Endothelial cell (in vitro differentiated cells): ENCODE results near the gene TBC1D7. TPM values are rescaled to one million over a fixed set of nuclear protein-coding genes. Genes with fewer than 3 reads are reported as not detected.

Experiments used
- DNase-seq: peaks from one replicate; pipeline ENCODE4 v3.0.0; 2021; ENCODE audit warnings: low spot score
- H3K27ac Mint-ChIP-seq: one replicate; pipeline ENCODE4 v1.8.0; 2021; ENCODE audit warnings: mixed read lengths, inconsistent platforms; ENCODE audit not compliant: unreplicated experiment
- H3K27me3 Mint-ChIP-seq: one replicate; pipeline ENCODE4 v1.8.0; 2021; ENCODE audit warnings: mild to moderate bottlenecking, moderate library complexity, mixed read lengths, inconsistent platforms; ENCODE audit not compliant: unreplicated experiment
- H3K36me3 Mint-ChIP-seq: one replicate; pipeline ENCODE4 v1.8.0; 2021; ENCODE audit warnings: mild to moderate bottlenecking, low read depth, mixed read lengths, inconsistent platforms; ENCODE audit not compliant: unreplicated experiment
- H3K4me1 Mint-ChIP-seq: one replicate; pipeline ENCODE4 v1.8.0; 2021; ENCODE audit warnings: mild to moderate bottlenecking, mixed read lengths, inconsistent platforms; ENCODE audit not compliant: unreplicated experiment
- H3K4me3 Mint-ChIP-seq: one replicate; pipeline ENCODE4 v1.8.0; 2021; ENCODE audit warnings: mild to moderate bottlenecking, mixed read lengths, inconsistent platforms; ENCODE audit not compliant: unreplicated experiment
- H3K9me3 Mint-ChIP-seq: one replicate; pipeline ENCODE4 v1.8.0; 2021; ENCODE audit warnings: mixed read lengths, inconsistent platforms; ENCODE audit not compliant: unreplicated experiment
- CTCF ChIP-seq: fragments of 200-600 bp; sonication (generic); IDR thresholded peaks from one replicate; pipeline ENCODE4 v1.5.0; 2021; ENCODE audit warnings: antibody characterized with exemption; ENCODE audit not compliant: unreplicated experiment
- total RNA-seq: library from RNA; stranded (reverse); fragmentation: NEBNext Ultra II Directional; extraction: Animal tissue kit (Norgen Biotek cat#: 25700); gene quantifications from one replicate; pipeline ENCODE4 v1.2.1, GENCODE V29; 2021; ENCODE audit not compliant: unreplicated experiment

The TBC1D7 gene
- total RNA-seq, 1 donor from 2014 or later, result 40.4 TPM

DNA sequence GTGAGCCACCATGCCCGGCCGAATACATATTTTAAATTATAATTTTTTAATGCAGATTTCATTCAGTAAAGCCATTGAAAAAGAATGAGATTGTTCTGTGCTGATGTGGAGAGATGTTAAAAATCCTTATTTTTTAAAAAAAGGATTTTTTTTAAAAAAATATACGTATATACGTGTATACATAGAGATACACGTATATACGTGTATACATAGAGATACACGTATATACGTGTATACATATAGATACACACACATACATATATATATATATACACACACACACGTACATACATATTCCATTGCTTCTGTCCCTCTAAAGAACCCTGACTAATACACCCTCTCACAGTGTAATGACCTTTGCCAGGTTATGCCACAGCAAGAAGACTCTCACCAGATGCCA lies 23.8 kb upstream of the TBC1D7 start:
- TF ChIP-seq CTCF, result no peak
- Mint-ChIP-seq H3K4me3 (no peak overlapping the region), H3K36me3 (no peaks in the 10 kb centered on the region), H3K27me3 (peaks cover 12% of the 10 kb centered on the region), H3K9me3 (no peaks in the 10 kb centered on the region), H3K27ac (no peak overlapping the region), H3K4me1 (peaks cover 47% of the 10 kb centered on the region)
- no peak for DNase-seq

DNA sequence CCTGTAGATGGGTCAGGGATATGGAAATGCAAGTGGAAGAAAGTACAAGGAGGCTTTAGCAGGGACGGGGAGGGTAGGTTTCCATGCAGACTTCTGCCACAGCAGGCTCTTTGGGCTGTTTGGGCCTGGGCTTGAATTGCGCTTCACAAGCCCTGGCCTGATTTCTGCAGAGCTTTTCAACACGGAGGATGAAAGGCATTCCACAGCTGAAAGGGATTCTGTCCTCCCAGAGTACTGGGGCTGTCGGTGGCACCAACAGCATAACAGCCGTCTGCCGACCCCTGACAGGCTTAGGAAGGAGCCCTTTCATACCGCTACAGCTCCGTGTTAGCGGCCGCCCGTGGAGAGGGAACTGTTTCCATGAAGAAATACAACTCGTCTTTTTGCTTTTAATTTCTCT lies 22.9 kb upstream of the TBC1D7 start:
- Mint-ChIP-seq H3K9me3 (no peaks in the 10 kb centered on the region), H3K4me3 (no peak overlapping the region), H3K27me3 (peaks cover 10% of the 10 kb centered on the region), H3K27ac (no peak overlapping the region), H3K4me1 (peaks cover 40% of the 10 kb centered on the region), H3K36me3 (no peaks in the 10 kb centered on the region)
- no peak for TF ChIP-seq CTCF
- DNase-seq, result no peak

DNA sequence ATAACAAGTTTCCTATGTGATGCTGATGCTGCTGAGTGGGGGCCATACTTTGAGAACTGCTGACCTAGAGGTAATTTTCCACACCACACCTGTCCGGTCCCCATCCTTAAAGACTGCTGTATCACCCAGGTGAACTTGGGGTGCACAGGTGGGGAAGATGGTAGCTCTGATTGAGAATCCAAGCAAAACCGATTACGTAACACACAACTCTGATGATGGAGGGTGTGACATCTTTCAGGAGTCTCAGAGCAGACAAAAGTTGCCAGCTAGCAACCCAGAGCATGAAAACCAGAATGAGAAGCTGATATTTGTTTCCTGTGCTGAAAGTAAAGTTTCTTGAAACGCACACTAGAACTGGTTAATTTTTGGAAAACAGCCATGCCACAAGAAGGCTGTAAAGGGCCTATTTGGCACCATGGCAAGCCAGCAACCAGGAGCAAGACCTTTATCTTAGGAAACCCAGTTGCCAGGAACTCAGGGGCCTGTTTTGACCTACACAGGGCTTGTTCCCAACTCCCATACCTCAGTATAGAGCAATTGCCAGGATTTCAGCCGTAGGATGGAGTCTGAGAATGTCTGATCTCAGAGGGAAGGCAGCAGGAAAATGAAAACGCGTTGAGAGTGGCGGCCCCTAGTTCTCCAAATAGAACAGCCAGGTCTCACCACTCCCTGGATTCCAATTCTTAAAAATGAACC lies 21.6 kb upstream of the TBC1D7 start:
- TF ChIP-seq CTCF, result no peak
- no peak for DNase-seq
- H3K36me3 Mint-ChIP-seq, result no peaks in the 10 kb centered on the region
- no peak overlapping the region for H3K4me3 Mint-ChIP-seq
- peaks cover 9% of the 10 kb centered on the region for H3K27me3 Mint-ChIP-seq
- no peaks in the 10 kb centered on the region for H3K9me3 Mint-ChIP-seq
- H3K4me1 Mint-ChIP-seq, result peaks cover 27% of the 10 kb centered on the region
- no peak overlapping the region for H3K27ac Mint-ChIP-seq

DNA sequence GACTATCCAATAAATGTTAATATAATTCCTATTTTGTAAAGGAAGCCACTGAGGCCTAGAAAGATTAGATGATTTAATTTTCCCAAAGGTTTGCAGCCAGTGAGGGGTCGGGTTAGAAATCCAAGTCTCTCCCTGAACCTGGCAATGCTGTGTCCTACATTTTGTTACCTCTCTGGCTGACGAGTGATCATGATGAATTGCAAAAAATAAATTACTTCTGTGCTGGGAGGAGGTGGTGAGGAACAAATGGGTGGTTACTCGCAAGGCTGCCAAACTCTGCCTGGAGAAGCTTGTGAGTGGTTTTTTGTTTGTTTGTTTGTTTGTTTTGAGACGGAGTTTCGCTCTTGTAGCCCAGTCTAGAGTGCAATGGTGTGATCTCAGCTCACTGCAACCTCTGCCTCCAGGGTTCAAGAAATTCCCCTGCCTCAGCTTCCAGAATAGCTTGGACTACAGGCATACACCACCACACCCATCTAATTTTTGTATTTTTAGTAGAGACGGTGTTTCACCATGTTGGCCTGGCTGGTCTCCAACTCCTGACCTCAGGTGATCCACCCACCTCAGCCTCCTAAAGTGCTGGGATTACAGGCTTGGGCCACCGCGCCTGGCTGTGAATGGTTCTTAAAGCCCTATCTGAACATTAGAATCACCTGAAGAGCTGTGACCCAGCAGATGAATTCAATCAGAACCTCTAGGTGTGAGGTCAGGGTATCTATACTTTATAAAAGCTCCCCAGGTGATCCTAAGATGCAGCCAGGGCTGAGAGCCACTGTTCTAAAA lies 20.2 kb upstream of the TBC1D7 start:
- Mint-ChIP-seq H3K4me3 (no peak overlapping the region), H3K4me1 (peaks cover 13% of the 10 kb centered on the region), H3K9me3 (no peaks in the 10 kb centered on the region), H3K36me3 (no peaks in the 10 kb centered on the region), H3K27ac (no peak overlapping the region), H3K27me3 (peaks cover 8% of the 10 kb centered on the region)
- no peak for TF ChIP-seq CTCF
- DNase-seq, result no peak

GRCh38 chr6:13346245-13346644 lies 17.9 kb upstream of the TBC1D7 start:
- no peak overlapping the region for H3K27ac Mint-ChIP-seq
- no peak for TF ChIP-seq CTCF
- peaks cover 4% of the 10 kb centered on the region for H3K36me3 Mint-ChIP-seq
- DNase-seq, result no peak
- peaks cover 3% of the 10 kb centered on the region for H3K4me1 Mint-ChIP-seq
- no peak overlapping the region for H3K4me3 Mint-ChIP-seq
- no peaks in the 10 kb centered on the region for H3K9me3 Mint-ChIP-seq
- peaks cover 5% of the 10 kb centered on the region for H3K27me3 Mint-ChIP-seq
